GM19238 (cell line): ENCODE results near the gene CYBA.
A peak's percentile ranks its signal among the peaks of the same experiment; 100 is the strongest.

Experiments
- DNase-seq: peaks from one replicate; pipeline ENCODE4 v3.0.0; 2011; ENCODE audit warnings: low spot score; ENCODE audit not compliant: insufficient read length

The CYBA gene

GRCh38 chr16:88647178-88648070, 3.4 kb downstream of the CYBA start:
- no peak for DNase-seq

- DNase-seq = no peak
These were observed 4.4 kb downstream of the CYBA start for GRCh38 chr16:88646345-88647034.

GRCh38 chr16:88645941-88646340, 4.9 kb downstream of the CYBA start:
- DNase-seq = no peak

- DNase-seq = no peak
These were observed 5.4 kb downstream of the CYBA start for GRCh38 chr16:88645455-88645854.

GRCh38 chr16:88643644-88643932, 7.3 kb downstream of the CYBA start:
- no peak for DNase-seq

- DNase-seq = no peak
These were observed 7.8 kb downstream of the CYBA start for GRCh38 chr16:88642881-88643643.

GRCh38 chr16:88640498-88641247, 10.2 kb downstream of the CYBA start:
- DNase-seq = no peak

- no peak for DNase-seq
These were observed 10.8 kb downstream of the CYBA start for GRCh38 chr16:88640039-88640495.

GRCh38 chr16:88639231-88640038, 11.4 kb downstream of the CYBA start:
- no peak for DNase-seq

GRCh38 chr16:88638323-88639230, 12.3 kb downstream of the CYBA start, which contains the start of gene IL17C:
IL17C (plus strand) TSS chr16:88638572; CDS start chr16:88638642, 70 bp downstream.
- DNase-seq = no peak

GRCh38 chr16:88636488-88637265, 14.2 kb downstream of the CYBA start:
- no peak for DNase-seq

GRCh38 chr16:88635671-88636319, 15.1 kb downstream of the CYBA start:
- DNase-seq = no peak

GRCh38 chr16:88634994-88635670, 15.7 kb downstream of the CYBA start:
- no peak for DNase-seq

GRCh38 chr16:88634141-88634993, 16.5 kb downstream of the CYBA start:
- peak; percentile 77 for DNase-seq

- peak; percentile 58 for DNase-seq
These were observed 17.1 kb downstream of the CYBA start for GRCh38 chr16:88633684-88634140.

GRCh38 chr16:88632587-88632930, 18.3 kb downstream of the CYBA start:
- DNase-seq = no peak
